Measurements from ENCODE around the gene HTR2B. TPM values are rescaled to one million over a fixed set of nuclear protein-coding genes. Genes with fewer than 3 reads are reported as not detected.
"Not testable (repeated sequence)": the region's sequence is repeated elsewhere in the genome, so short reads cannot be mapped to it uniquely, and the experiment has no call there.

Gene HTR2B
- total and polyA plus RNA-seq, 10 donors, result 0.14 to 1.3 (median 0.51) TPM; not detected in 1

GRCh38 chr2:231144896-231145295 lies 20.1 kb upstream of the HTR2B start:
- no peak for DNase-seq
- Histone ChIP-seq H3K9me3 (no peaks in the 10 kb centered on the region), H3K27ac (no peak overlapping the region), H3K36me3 (peaks cover 0 to 80% (median 26%) of the 10 kb centered on the region in 6 donors), H3K27me3 (replicated peaks in 1 of 7) (no peaks in the 10 kb centered on the region), H3K4me3 (no peak overlapping the region), H3K4me1 (no peaks in the 10 kb centered on the region)
- no peak for TF ChIP-seq POLR2A (IDR thresholded peaks at IDR 0.05)
- WGBS, 5 donors, result 97 to 99% (median 98%) methylated on average over 6 of the region's 6 CpGs
- intact Hi-C loops (cut with DNase I; ENCODE audit: low total_unique reads), result no loop called here

DNA sequence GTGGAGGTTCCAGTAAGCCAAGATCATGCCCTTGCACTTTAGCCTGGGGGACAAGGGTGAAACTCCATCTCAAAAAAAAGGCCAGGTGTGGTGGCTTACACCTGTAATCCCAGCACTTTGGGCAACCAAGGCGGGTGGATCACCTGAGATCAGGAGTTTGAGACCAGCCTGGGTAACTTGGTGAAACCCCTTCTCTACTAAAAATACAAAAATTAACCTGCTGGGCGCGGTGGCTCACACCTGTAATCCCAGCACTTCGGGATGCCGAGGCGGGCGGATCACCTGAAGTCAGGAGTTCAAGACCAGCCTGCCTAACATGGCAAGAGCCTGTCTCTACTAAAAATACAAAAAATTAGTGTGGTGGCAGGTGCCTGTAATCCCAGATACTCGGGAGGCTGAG lies 16.0 kb upstream of the HTR2B start:
- intact Hi-C loops (cut with DNase I; ENCODE audit: low total_unique reads); DNase-seq; H3K4me3 ChIP-seq; H3K27ac ChIP-seq; H3K27me3 ChIP-seq (replicated peaks in 1 of 7); H3K9me3 ChIP-seq; H3K4me1 ChIP-seq: not testable (repeated sequence)
- peaks cover 0 to 67% (median 6%) of the 10 kb centered on the region in 6 donors for H3K36me3 ChIP-seq
- 96 to 98% (median 97%) methylated on average over 8 of the region's 8 CpGs for WGBS, 5 donors

GRCh38 chr2:231139796-231140195 lies 15.0 kb upstream of the HTR2B start:
- H3K4me1 ChIP-seq, result peaks cover 0 to 11% (median 4%) of the 10 kb centered on the region in 6 donors
- no peak overlapping the region for H3K4me3 ChIP-seq
- no peak for TF ChIP-seq POLR2AphosphoS5 (IDR thresholded peaks at IDR 0.05)
- TF ChIP-seq CTCF (IDR thresholded peaks at IDR 0.05 in 8 of 11, conservative IDR thresholded peaks at IDR 0.05 in 3 of 11), result no peak
- H3K9me3 ChIP-seq, result no peaks in the 10 kb centered on the region
- peaks cover 0 to 59% (median 6%) of the 10 kb centered on the region in 6 donors for H3K36me3 ChIP-seq
- no peak overlapping the region for H3K27ac ChIP-seq
- no peaks in the 10 kb centered on the region for H3K27me3 ChIP-seq (replicated peaks in 1 of 7)
- intact Hi-C loops (cut with DNase I; ENCODE audit: low total_unique reads), result no loop called here
- DNase-seq, result no peak

DNA sequence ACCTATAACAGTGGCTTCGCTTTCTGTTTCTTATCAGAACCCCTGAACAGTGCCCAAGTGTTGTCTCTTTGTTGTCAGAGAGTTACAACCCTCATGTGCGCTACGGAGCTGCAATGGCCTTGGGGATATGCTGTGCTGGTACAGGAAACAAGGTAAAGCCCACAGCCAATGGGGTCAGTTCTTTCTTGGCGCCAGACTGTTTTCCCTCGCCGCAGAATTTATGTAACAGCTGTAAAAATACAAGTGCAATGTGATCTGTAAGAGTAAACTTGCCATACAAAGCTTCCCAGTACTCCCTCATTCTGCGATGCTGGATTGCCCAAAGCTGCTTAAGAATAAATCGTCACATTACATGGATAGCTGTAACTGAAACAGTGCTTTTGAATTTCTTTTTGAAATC lies 13.9 kb upstream of the HTR2B start:
- TF ChIP-seq POLR2AphosphoS5 (IDR thresholded peaks at IDR 0.05) (no peak), POLR2A (IDR thresholded peaks at IDR 0.05) (no peak), CTCF (IDR thresholded peaks at IDR 0.05 in 8 of 11, conservative IDR thresholded peaks at IDR 0.05 in 3 of 11) (no peak)
- DNase-seq, result no peak
- intact Hi-C loops (cut with DNase I; ENCODE audit: low total_unique reads), result no loop called here
- peaks cover 0 to 49% (median 6%) of the 10 kb centered on the region in 6 donors for H3K36me3 ChIP-seq
- no peaks in the 10 kb centered on the region for H3K9me3 ChIP-seq
- no peak overlapping the region for H3K4me3 ChIP-seq
- peaks cover 0 to 22% (median 11%) of the 10 kb centered on the region in 6 donors for H3K4me1 ChIP-seq
- no peaks in the 10 kb centered on the region for H3K27me3 ChIP-seq (replicated peaks in 1 of 7)
- no peak overlapping the region for H3K27ac ChIP-seq
- 88 to 93% (median 90%) methylated on average over 8 of the region's 8 CpGs for WGBS, 5 donors

GRCh38 chr2:231134910-231135655 lies 10.2 kb upstream of the HTR2B start:
- intact Hi-C loops (cut with DNase I; ENCODE audit: low total_unique reads), result no loop called here
- WGBS, 5 donors, result 89 to 94% (median 91%) methylated on average over 1 of the region's 1 CpG
- H3K27ac ChIP-seq, result peak overlapping the region in 7 of 8 donors; percentile 24 to 60 (median 44)
- peaks cover 0 to 30% (median 6%) of the 10 kb centered on the region in 6 donors for H3K36me3 ChIP-seq
- no peak for DNase-seq
- peaks cover 0 to 35% (median 13%) of the 10 kb centered on the region in 6 donors for H3K4me1 ChIP-seq
- no peaks in the 10 kb centered on the region for H3K27me3 ChIP-seq (replicated peaks in 1 of 7)
- no peak for TF ChIP-seq POLR2AphosphoS5 (IDR thresholded peaks at IDR 0.05)
- no peak for TF ChIP-seq CTCF (IDR thresholded peaks at IDR 0.05 in 8 of 11, conservative IDR thresholded peaks at IDR 0.05 in 3 of 11)
- no peak for TF ChIP-seq POLR2A (IDR thresholded peaks at IDR 0.05)
- H3K9me3 ChIP-seq, result no peaks in the 10 kb centered on the region
- no peak overlapping the region for H3K4me3 ChIP-seq

All from spleen (tissue), 11 donors.